Stimulated activated CD8-positive, alpha-beta memory T cell treated with anti-CD3 and anti-CD28 coated beads, Interleukin-15, amount 100 ng/mL, for 1 hour (primary cell): Measurements from ENCODE around the gene RHOH.

Source experiments
- DNase-seq: peaks from one replicate; pipeline ENCODE4 v3.0.0-alpha.2; 2020; ENCODE audit warnings: low read depth

The RHOH gene

GRCh38 chr4:40295572-40295971 is 98.7 kb downstream of the RHOH start:
- DNase-seq, result no peak
